Dermis microvascular lymphatic vessel endothelial cell (primary cell): ENCODE results near the gene VPS37D. TPM values are rescaled to one million over a fixed set of nuclear protein-coding genes. Genes with fewer than 3 reads are reported as not detected.

Experiments
- DNase-seq, 2 donors: peaks; one replicate each; pipeline versions ENCODE4 v3.0.0 to v3.0.0-alpha.2; 2010; ENCODE audit warnings: low read depth in 2 of 2
- total RNA-seq: library from RNA; depleted of rRNA; stranded (reverse); fragments of >200 nt; gene quantifications from 2 replicates; pipeline ENCODE4 v1.2.1, GENCODE V29; 2014

Gene VPS37D
- total RNA-seq, 1 donor from 2014 or later: 2.7 TPM

DNA sequence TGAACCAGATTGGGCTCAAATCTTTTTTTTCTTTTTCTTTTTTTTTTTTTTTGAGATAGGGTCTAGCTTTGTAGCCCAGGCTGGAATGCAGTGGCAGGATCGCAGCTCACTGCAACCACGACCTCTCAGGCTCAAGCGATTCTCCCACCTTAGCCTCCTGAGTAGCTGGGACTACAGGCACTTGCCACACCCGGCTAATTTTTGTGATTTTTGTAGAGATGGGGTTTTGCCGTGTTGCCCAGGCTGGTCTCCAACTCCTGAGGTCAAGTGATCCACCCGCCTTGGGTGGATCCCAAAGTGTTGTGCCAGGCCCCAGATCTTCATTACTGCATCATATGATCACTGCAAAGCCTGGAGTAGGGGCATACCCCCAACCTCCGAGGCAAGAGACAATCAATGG, 12.9 kb downstream of the VPS37D start:
- no peak for DNase-seq

DNA sequence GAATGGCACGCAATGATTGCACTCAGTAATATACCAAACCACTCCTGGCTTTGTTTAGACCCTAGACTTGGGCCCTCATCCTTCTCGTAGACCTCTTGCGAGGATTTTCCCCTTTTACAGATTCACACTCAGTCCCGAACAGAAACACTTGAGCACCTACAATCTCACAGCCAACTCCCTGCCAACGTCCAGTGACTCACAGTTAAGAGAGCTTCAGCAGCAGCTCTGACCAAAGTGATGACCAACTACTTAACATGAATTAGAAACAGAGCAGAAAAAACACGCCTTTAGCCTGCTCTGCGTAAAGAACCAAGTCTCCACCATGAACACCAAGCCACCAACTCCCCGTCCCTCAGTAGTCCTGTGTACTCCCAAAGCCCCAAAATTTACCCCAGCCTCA, 13.4 kb downstream of the VPS37D start:
- no peak for DNase-seq

DNA sequence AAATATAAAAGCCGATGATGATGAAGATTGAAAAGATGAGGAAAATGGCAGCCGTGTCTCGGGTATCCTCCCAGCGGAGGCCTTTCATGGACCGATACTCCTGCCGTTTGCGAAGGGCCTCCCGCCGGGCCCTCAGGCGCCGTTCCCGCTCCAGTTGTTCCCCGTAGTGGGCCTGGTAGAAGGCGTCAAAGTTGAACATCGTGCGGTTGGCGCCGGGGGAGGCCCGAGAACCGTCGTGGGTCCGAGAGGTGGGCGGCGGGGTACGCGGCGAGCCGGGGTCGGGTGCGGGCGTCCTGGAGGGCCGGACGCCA, 15.1 kb downstream of the VPS37D start:
- DNase-seq: no peak

DNA sequence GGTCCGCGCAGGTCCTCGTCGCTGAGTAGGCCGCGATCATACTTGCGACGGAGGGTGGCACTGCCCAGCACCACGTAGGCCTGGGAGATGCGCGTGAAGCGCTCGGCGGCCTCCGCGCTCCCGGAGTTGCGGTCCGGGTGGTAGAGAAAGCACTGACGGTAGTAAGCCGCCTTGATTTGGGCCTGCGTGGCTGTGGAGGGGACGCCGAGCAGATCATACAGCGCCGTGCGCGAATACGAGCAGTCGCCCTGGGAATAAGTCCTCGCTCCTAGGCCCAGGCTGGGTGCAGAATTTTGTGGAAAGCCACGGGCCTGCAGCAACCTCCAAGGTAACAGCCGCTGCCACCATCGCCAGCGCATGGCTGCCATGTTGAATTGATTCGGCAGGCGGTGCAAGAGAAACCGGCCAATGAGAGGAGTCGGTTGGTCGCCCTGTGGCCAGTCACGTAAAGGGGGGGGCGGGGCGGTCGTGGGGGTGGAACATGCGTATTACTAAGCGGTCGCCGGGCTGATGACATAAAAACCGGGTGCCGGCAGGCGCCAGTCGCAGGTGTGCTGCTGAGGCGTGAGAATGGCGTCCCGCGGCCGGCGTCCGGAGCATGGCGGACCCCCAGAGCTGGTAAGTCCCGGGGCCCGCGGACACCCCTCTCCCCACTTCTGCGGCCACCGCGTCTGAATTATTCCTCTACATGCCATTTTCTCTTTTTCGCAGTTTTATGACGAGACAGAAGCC, 15.6 kb downstream of the VPS37D start, which contains the start of the genes BUD23 and DNAJC30:
BUD23 (plus strand) TSS at position 542 of the 732 bp plus-strand sequence; CDS start at position 571, 29 bp downstream.
DNAJC30 (minus strand) TSS at position 398 of the 732 bp plus-strand sequence; CDS start at position 368, 30 bp downstream.
- peak; percentile 90 to 98 for DNase-seq

DNA sequence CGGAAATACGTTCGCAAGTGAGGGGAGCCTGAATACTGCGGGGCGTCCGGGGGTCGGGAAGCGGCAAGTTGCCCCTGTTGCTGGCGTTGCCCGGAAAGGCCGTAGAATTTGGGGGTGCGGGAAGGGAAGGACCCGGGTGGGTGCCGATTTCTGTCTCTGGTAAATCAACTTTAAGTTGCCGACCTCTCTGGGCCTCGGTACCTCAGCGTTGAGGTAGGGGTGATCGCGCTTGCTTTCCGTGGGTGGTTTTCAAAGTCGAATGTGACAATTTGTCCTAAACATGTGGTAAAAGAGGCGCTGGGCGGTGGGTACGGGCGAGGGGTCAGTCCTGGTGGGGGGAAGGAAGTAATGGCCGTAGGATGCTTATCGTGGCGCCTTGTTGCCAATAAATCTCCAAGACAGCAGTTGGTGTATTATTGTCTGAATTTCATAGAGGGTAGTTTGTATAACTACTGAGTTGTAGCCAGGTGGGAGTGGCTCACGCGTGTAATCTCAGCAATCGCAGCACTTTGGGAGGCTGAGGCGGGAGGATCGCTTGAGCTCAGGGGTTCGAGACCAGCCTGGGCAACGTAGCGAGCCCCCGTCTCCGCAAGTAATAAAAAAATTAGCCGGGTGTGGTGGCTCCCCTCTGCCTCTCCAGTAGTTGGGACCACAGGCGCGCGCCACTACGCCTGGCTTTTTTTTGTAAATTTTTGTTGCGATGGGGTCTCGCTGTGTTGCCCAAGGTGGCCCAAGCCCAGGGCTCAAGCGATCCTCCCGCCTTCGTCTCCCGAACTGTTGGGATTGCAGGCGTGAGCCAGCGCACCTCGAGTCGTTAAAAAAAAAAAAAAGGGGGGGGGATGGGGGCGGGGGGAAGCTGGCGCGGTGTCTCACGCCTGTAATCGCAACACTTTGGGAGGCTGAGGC, 16.4 kb downstream of the VPS37D start:
- peak in 1 of 2 donors; percentile 39 for DNase-seq

DNA sequence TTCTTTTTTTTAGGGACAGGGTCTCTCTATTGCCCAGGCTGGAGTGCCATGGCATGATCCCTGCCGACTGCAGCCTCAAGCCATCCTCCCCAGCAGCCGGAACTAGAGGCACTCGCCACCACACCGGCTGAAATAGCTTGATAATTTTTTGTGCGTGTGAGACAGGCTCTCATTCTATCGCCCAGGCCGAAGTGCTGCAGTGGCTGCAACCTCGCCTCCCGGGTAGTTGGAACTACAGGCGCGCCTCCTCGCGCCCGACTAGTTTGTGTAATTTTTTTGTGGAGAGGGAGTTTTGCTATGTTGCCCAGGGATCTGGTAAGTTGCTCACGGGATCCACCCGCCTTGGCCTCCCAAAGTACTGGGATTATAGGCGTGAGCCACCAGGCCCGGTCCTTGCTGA, 17.7 kb downstream of the VPS37D start:
- DNase-seq: no peak

DNA sequence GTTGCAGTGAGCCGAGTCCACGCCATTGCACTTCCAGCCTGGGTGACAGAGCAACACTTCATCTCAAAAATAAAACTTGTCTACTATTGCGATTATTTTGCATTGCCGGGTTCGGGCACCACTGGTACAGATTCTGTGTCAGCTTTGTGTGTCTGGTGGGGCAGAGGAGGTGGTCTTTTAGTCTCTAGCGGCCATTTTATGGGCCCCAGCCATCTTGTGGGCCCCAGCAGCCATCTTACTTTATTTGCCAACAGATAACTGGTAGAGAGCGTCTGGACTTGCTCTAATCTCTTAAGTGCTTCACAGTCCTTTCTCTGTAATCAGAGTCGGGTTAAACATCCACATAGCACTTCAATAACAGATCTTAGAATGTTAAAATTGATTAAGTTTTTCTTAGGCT, 20.7 kb downstream of the VPS37D start:
- no peak for DNase-seq

DNA sequence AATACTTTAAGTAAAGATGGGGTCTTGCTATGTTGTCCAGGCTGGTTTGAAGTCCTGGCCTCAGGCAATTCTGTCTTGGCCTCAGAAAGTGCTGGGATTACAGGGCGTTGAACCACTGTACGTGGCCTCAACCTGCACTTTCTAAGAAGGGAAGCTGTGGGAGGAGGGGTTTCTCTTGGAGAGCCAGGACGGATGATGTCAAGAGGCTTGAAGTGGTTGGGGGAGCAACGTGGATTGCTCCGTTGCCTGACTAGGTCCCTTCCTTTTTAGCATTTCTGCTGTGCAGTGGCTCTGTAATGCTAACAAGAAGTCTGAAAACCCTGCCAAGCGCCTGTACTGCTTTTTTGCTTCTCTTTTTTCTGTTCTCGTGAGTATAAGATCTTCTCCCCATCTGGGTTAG, 23.0 kb downstream of the VPS37D start:
- DNase-seq: no peak

DNA sequence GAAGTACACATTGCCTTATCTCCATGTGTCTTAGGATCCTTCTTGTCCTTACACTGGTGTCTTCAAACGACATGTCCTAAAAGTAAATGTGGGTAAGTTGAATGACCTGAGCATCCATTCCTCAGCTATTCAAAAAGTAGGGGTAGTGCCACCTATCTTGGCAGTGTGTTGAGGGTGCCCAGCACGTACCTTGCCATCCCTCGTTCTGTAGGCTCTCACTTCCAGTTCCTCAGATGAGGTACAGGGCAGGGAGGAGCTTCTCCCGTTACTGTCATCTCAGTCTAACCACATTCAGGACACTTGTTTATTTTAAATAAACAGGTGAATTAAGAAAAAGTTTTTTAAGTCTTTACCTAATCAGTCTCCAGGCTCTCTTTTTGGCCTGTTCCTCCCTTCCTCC, 28.7 kb downstream of the VPS37D start:
- DNase-seq: no peak

DNA sequence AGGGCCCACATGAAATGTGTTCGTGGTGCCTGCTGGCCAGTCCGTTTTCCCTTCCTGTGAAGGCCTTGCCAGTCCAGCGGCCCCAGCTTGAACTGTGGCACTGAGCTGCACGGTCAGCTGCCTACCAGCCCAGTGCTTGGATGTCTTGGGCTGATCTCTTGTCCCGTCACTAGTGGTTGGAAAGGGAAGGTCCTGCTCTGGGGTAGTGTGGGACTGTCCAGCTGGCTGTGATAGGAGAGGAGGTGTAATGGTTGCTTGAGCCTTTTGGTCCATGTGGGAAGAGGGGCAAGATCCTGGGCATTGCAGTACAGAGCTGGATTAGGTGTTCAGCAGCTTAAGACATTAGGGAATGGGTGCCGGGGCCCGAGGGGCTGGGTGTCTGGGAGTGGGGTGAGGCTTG, 30.8 kb downstream of the VPS37D start:
- no peak for DNase-seq

DNA sequence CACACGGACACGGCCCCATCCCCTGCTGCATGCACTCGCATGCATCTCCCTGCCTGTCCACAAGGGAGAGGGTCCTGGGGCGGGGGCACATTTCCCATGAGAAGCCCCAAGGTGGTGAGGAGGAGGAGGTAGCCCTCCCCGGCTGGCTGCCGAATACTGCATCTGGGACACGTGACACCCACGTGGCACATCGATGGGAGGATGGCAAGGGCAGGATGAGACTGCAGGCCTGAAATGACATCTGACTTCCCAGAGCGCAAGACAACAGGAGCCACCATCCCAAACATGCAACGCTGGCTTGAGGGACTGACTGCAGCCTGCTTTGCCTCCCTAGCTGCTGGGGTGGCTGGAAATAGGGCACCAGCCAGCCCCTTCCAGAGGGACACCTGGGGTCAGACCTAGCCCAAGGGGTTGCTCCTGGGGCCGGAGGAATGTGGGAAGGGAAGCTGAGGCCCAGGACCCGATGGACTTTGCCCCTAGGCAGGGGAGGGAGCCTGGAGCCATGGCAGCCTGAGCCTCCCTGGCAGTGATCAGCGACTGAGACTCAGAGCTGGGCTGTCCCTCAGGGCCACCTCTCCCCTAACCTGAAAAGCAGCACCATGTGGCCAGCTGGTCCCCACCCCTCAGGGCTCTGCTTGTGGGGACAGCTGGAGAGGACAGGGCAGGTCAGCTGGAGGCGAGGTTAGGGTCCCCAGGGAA, 31.9 kb downstream of the VPS37D start:
- no peak for DNase-seq

DNA sequence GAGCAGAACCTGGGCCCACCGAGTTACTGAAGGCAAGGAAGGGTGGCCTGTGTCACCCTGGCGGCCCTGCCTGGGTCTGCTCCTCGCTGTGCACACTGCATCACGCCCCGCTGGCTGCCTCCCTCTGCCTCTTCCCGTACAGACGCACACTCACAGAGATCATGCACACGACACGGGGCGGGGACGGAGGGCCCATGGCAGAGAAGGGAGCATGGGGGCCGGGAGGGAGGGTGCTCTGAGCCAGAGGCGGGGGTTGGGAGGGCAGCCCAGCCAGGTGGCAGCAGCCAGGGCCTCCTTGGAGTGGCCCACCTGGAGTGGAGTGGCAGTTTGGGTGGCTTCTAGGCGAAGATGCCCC, 32.4 kb downstream of the VPS37D start:
- DNase-seq: no peak

DNA sequence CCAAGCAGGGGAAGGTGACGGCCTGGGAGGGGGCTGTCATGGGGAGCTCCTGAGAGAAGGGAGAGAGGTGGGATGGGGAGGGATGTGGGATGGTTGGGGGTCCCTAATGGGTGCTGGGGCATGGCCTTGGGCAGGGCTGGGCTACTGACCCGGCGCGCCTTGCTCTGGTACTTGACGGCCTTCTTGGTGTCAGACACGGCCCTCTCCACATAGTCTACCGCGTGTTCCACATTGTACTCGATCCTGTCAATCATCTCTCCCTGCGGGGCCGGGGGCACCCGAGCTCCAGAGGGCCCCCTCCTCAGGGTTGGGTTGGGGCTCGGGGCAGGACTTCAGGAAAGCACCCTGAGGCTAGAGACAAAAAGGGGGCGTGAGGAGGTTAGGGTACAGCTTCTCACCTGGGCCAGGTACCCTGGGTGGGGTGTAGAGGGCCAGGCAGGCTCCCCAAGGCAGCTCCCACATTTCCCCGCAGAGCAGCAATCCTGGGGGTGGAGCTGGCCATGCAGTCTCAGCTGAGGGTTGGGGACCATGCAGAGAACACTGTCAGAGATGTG, 33.0 kb downstream of the VPS37D start:
- no peak for DNase-seq

DNA sequence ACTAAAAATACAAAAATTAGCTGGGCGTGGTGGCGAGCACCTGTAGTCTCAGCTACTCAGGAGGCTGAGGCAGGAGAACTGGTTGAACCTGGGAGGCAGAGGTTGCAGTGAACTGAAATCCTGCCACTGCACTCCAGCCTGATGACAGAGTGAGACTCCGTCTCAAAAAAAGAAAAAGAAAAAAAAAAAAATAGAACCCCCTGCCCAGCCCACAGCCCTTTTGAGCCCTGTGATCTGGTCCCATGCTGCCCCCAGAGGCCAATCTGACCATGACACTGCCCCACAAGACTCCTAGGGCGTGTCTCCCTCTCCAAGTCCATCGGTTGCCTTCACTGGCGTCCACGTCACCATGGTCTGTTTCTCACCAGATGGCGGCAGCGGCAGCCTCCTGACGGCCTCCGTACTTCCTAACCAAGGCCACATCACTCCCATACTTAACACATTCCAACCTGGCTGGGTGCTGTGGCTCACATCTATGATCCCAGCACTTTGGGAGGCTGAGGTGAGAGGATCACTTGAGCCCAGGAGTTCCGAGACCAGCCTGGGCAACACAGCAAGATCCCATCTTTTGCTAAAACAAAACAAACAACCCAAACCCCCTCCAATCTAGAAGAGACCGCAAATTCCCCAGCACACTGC, 33.8 kb downstream of the VPS37D start:
- DNase-seq: peak in 1 of 2 donors; percentile 67

DNA sequence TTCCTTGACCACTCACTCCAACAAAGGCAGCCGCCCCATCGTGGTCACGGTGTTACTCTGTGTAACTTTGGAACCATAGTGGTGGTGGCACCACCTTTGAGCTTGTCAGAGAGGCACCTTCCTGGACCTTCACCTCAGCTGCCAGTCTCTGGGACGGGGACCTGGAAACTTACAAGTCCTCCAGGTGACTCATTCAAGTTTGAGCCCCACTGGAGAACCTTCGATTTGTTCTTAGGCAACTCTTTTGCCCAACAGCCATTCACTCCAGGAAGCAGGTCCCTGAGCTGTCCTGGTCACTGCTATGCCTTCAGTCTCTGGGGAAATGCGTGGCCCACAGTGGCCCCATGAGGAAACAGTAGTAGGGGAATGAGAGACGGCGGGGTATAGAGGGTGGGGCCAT, 34.6 kb downstream of the VPS37D start:
- DNase-seq: no peak

DNA sequence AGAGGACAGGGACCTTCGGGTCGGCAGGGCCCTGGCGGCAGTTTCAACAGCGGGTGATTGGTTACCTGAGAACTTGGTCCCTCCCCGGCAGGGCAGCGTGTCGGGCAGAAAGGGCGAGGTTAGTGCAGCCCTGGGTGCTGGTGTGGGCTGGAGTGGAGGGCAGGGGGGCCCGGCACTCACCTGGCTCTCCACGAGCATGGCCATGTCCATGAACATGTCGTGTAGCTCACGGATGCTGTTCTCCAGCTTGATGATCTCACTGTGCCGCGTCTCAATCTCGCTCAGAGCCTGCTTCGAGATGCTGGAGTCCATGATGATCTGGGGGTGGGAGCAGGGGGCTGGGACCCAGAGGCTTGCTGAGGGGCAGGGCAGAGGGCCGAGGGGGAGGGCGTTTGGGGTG, 35.0 kb downstream of the VPS37D start:
- DNase-seq: no peak

DNA sequence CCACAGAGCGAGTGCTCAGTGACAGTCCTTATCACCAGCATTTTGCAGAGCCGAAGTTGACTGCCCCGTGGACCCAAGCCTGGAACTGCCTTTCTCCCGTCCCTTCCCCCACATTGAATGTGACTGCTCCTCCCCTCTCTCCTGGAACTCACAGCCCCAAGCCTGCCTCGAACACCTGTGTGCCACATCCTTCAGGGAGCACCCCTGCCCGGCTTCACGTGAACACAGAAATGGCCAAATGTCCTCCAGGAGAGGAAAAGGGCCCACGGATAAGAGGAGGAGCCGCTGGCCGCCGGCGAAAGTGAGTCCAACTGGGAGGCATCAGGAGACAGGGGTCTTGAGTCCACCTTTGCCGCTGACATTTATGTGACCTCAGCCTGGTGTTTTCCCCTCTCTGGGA, 35.6 kb downstream of the VPS37D start:
- no peak for DNase-seq

DNA sequence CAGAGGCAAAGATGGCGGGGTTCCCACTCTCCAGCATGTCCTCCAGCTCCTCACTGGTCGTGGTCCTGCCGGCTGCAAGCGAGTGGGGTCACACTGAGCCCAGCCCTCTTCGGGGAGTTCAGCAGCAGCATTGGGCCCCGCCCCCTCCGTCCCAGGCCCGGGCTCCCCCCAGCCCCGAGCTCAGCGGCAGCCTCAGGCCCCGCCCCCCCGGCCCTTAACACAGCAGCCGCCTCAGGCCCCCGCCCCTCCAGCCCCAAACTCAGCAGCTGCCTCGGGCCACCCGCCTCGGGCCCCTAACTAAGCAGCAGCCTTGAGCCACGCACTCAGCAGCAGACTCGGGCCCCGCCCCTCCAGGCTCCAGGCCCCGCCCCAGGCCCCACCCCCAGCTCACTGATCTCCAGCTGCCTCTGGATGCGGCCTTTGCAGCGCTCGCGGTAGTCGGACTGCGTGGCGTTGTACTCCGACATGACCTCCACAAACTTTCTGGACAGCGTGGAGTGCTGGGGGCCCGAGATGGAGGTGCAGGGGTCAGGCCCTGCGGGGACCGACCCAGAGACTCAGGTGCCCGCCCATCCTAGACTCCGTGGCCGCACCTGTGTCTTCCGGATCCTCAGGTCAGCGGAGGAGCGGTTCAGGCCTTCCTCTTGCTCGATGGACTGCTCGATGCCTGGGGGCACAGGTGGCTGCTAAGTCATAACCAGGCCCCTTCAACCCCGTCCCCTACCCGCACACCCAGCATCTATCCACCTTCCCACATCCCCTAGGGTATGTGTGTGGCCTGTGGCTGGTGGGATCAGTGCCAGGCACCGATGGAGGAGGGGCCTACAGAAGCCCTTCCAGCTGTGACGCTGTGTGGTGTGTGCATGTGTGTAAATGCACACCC, 36.4 kb downstream of the VPS37D start:
- peak in 1 of 2 donors; percentile 36 for DNase-seq

DNA sequence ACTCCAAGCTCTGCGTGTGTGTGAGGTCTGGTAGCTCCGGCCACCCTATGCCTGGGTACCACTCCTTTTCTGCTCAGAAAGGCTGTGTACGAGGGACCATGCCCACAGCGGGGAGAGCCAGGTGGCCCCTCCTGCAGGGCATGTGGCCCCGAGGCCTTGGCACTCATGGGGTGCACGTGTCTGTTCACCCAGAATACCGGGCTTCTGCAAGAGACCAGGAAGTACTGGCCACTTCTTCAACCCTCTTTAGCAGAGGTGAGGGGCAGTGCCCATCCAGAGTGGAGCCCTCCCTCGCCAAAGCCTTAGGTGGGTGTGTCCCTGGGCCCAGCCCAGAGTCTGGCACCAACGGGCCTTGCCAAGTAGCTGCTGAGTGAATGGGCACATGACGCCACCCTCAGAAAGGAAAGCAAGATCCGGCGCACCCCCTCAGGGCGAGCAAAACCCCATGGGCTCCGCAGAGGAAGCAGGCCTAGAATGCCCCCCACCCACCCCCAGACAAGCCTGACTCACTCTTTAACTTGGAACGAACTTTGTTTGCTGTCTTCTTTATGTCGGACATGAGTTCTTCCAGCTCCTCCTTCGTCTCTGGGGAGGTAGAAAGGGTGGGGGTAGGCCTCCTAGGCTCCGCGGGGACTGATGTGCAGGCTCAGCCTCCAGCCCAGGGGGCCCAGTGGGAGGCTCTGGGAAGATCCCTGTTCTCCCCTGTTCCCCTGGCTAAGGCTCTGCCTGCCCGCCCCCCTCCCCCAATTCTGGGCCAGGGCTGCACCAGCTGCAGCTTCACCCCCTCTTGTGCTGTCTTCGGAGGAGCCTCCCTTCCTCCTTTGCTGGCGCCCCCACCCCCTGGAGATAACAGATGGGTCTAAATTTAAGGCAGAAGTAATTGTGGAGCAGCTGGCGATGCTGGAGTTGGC, 37.3 kb downstream of the VPS37D start:
- DNase-seq: peak in 1 of 2 donors; percentile 46
